MM.1S (cell line): ENCODE results near the gene PDSS2.

Source experiments
- EZH2 ChIP-seq: fragments of 300-600 bp; sonication (generic); optimal IDR thresholded peaks from 2 replicates; pipeline ENCODE3; 2017; ENCODE audit warnings: low read depth, mild to moderate bottlenecking, antibody characterized with exemption, low read length, mixed read lengths
- EZH2phosphoT487 ChIP-seq: fragments of 300-600 bp; sonication (generic); IDR thresholded peaks from 2 replicates; pipeline ENCODE4 v1.6.1; 2018; ENCODE audit warnings: antibody characterized with exemption, low read length
- TF ChIP-seq, protein P1 (sequence below): fragments of 300-600 bp; sonication (generic); IDR thresholded peaks from 2 replicates; pipeline ENCODE4 v1.5.1; 2016; ENCODE audit warnings: antibody characterized with exemption, low read length, mixed read lengths

DNA sequence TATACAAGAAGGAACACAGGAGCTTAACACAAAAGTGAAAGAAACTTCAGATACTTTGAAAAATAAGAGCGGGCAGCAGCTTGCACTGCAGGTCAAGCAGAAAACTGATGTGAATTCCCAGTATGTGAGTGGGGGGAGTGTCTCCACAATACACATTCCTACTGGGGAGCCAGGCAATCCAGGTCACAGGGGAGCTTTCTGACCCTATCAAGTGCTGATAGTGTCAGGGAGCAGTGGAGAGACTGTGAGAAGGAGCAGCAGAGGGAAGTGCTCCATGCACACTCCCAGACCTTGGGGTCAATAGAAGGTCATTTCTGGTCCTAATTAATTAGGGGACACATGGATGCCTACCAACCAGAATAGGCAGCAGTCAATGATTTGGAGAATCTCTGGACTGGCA lies 59.4 kb downstream of the PDSS2 start:
- TF ChIP-seq, protein P1, sequence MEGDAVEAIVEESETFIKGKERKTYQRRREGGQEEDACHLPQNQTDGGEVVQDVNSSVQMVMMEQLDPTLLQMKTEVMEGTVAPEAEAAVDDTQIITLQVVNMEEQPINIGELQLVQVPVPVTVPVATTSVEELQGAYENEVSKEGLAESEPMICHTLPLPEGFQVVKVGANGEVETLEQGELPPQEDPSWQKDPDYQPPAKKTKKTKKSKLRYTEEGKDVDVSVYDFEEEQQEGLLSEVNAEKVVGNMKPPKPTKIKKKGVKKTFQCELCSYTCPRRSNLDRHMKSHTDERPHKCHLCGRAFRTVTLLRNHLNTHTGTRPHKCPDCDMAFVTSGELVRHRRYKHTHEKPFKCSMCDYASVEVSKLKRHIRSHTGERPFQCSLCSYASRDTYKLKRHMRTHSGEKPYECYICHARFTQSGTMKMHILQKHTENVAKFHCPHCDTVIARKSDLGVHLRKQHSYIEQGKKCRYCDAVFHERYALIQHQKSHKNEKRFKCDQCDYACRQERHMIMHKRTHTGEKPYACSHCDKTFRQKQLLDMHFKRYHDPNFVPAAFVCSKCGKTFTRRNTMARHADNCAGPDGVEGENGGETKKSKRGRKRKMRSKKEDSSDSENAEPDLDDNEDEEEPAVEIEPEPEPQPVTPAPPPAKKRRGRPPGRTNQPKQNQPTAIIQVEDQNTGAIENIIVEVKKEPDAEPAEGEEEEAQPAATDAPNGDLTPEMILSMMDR = no peak
- no peak for TF ChIP-seq EZH2
- no peak for TF ChIP-seq EZH2phosphoT487
